ENCODE measurements around the gene PRKN.

Gene PRKN

GRCh38 chr6:162220876-162221275 is 506.7 kb downstream of the PRKN start:
- no peak for DNase-seq (ENCODE audit: low spot score)
- in situ Hi-C loops (cut with MboI; ENCODE audit: low pct_unique_long_range_greater_than_20kb, low sequenced_read_pairs, unreplicated experiment): no loop called here
- TF ChIP-seq CTCF (IDR thresholded peaks at IDR 0.05; ENCODE audit: extremely low read depth, insufficient read depth, missing control alignments): no peak

GRCh38 chr6:162219266-162219665 is 508.3 kb downstream of the PRKN start:
- in situ Hi-C loops (cut with MboI; ENCODE audit: low pct_unique_long_range_greater_than_20kb, low sequenced_read_pairs, unreplicated experiment): no loop called here
- TF ChIP-seq CTCF (IDR thresholded peaks at IDR 0.05; ENCODE audit: extremely low read depth, insufficient read depth, missing control alignments): no peak
- DNase-seq (ENCODE audit: low spot score): no peak

GRCh38 chr6:162217811-162218493 is 509.6 kb downstream of the PRKN start:
- in situ Hi-C loops (cut with MboI; ENCODE audit: low pct_unique_long_range_greater_than_20kb, low sequenced_read_pairs, unreplicated experiment): no loop called here
- DNase-seq (ENCODE audit: low spot score): no peak
- no peak for TF ChIP-seq CTCF (IDR thresholded peaks at IDR 0.05; ENCODE audit: extremely low read depth, insufficient read depth, missing control alignments)

- in situ Hi-C loops (cut with MboI; ENCODE audit: low pct_unique_long_range_greater_than_20kb, low sequenced_read_pairs, unreplicated experiment): no loop called here
- DNase-seq (ENCODE audit: low spot score): no peak
- TF ChIP-seq CTCF (IDR thresholded peaks at IDR 0.05; ENCODE audit: extremely low read depth, insufficient read depth, missing control alignments): no peak
Observed at GRCh38 chr6:162217058-162217457, 510.5 kb downstream of the PRKN start.

GRCh38 chr6:162211777-162212176 is 515.8 kb downstream of the PRKN start:
- TF ChIP-seq CTCF (IDR thresholded peaks at IDR 0.05; ENCODE audit: extremely low read depth, insufficient read depth, missing control alignments): no peak
- in situ Hi-C loops (cut with MboI; ENCODE audit: low pct_unique_long_range_greater_than_20kb, low sequenced_read_pairs, unreplicated experiment): no loop called here
- no peak for DNase-seq (ENCODE audit: low spot score)

GRCh38 chr6:162211022-162211421 is 516.5 kb downstream of the PRKN start:
- TF ChIP-seq CTCF (IDR thresholded peaks at IDR 0.05; ENCODE audit: extremely low read depth, insufficient read depth, missing control alignments): no peak
- DNase-seq (ENCODE audit: low spot score): no peak
- in situ Hi-C loops (cut with MboI; ENCODE audit: low pct_unique_long_range_greater_than_20kb, low sequenced_read_pairs, unreplicated experiment): no loop called here
